Activated T-helper 1 cell treated with Interleukin-2 at 50 U/mL for 16 hours (primary cell): ENCODE data around the gene NLRC3.

Experiments used
- DNase-seq: peaks from one replicate; pipeline ENCODE4 v3.0.0-alpha.2; 2020; ENCODE audit warnings: low read depth

The NLRC3 gene

DNA sequence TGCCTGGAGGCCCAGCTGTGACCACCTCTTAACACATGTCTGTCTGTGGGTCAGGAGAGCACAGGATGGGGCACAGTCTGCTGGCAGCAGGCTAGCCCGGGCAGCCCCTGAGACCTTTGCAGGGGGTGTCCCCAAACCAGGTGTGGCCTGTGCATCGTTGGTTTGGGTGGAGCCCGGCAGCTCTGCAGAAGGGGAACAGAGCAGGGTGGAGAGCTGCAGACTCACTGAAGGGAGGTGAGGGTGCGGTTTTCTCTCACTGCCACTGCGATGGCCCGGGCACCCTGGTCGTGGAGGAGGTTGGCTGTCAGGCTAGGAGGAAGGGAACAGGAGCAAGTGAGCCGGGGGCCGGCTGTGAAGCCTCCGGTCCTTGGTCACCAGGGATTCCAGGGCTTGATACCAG lies 28.8 kb downstream of the NLRC3 start:
- DNase-seq, result no peak

DNA sequence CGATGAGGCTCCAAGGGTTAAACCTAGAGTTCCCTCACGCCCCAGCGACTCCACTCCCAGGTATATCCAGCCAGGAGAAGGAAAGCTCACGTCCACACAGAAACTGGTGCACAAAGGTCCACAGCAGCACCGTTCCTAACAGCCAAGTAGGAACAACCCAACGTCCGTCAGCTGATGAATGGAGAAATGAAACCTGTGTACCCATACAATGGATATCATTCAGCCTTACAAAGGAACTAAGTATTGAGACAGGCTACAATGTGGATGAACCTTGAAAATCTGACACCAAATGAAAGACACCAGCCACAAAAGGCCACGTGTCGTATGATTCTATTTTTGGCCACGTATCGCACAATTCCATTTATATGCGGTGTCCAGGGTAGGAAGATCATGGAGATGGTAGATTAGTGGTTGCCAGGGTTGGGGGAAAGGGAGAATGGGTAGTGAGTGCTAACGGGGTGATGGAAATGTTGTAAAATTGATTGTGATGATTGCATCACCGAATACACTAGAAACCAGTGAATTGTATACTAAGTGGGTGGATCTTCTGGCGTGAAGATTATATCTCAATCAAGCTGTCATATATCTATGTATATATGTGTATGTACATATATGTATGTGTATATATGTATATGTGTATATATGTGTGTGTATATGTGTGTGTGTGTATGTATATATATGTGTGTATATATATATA lies 30.1 kb downstream of the NLRC3 start:
- no peak for DNase-seq

DNA sequence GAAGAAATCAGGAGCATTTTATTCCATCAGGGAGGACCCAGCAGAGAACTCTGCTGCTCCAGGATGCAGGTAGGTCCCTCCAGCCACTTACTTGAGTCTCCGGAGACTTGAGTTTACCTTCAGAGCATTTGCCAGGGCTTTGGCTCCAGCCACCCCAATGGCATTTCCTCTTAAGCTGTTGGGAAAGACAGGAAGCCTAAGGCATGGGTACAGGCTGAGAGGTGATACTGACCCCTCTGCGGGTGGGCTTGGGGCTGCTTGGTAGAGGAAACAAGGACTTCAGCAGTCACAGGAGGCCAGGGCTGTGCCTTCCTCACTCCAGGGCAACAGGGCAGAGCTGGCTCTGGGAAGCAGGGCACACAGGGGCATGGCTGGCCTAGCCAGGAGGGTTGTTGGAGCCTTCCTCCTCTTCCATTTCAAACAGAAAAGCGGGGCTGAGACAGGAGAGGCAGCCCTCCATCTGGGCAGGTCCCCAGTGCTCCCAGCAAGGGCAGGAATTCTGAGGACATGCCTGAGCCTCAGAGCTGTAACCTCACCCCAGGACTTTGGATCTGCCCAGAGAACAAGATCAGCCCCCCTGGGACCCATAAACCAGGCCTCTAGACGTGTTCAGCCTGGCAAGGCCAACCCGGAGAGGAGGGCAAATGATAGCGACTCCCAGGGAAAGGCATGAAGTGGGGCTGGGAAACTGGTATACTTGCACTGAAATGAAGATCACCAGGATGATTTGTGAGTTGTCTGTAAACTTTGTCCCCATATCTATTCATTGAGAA lies 34.4 kb downstream of the NLRC3 start:
- DNase-seq, result no peak

DNA sequence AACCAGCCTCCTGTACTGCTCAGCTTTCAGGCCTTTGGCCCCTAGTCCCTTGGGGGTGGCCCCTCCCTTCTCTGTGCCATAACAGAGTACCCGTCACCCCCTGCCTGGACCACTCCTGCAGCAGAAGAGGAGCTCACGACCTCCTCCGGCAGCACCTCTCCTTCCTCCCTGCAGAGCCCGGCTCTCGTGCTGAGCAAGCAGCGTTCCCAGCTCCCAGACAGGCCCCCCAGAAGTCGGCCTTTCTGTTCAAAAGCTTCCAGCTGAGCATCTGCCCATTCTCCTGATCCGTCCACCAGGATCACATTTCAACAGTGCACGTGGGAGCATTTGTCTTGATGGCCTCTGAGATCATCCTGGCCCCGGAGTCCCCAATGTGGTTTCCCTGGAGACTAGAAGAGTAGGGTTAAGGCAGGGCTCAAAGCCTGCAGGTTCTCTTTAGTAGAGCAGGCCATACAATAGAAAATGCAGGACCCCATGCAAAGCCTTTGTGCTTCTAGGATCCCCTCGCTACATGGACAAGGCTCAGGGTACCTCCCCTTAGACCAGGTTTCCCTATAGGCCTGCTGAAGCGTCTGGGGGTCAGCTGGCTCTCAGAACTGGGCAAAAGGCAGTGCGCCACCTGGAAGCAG lies 35.6 kb downstream of the NLRC3 start:
- DNase-seq, result no peak

DNA sequence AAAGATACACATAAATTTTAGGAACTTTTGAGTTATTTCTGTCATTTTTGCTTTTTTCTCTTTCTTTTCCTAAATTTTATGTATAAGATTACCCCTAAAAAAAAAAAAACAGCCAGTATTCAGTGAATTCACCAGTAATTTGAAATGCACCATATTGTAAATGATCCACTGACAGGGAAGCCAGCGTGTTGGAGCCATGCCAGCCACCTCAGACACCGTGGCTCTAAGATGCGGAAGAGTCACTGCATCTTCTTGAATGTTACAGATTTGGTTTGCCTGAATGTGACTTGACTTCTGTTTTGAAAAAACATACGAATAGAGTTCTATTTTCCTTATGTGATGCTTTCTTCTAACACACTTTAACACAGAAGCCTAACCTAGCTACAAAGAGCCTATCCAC lies 39.0 kb downstream of the NLRC3 start:
- DNase-seq, result no peak

DNA sequence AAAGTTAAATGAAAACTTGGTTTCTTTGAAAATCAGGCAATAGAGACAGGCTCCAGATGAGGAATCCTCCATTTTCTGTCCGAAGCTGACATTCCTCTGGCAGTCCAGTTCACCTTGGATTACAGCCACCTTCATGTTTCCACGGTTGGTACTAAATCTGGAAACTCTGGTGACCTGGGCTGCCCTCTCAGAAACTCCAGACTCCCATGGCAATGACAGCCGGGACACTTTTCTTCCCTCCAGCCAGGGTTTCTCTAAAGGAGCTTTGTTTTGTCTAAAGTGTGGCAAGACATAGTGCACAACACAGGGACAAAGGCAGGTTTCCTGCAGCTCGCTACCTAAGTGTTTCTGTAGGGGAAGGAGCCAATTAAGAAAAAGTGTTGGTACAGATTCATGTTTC lies 40.4 kb downstream of the NLRC3 start:
- no peak for DNase-seq

DNA sequence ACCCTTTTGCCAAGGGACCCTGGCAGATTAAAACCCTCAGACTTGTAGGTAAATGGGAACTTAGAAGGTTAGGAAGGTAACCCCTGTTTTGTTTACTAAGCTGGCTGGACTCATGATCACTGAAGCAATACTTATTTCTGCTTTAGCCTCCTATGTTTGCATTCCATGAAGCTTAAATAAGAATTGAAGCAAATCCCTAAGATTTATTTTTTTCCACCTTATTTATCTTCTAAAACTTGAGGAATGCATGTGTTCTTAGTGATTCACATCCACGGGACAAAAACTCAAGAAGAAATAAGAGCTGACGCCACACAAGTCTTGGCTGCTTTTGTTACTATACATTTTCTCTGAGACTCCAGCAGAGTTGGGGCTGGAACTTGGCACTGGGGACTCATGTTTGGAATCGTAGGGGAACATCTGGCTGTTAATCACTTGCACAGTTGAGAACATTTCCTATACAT lies 40.9 kb downstream of the NLRC3 start:
- no peak for DNase-seq

DNA sequence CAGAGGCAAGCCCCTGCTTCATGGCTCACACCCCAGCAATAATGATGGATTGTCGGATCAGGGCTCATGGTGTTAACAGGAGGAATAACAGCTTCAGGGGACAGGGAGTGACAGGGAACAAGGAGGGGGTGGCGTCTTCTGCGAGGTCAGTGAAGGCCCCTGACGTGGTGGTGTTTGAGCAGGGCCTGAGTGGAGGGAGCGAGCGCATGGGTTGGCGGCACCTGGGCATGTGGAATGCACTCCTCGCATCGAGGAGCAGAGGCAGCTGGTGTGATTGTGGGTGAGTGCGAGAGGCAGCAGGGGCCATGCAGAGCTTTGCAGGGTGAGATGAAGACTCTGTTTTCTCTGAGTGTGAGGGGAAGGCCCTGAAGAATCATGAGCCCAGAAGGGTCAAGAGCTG lies 43.1 kb downstream of the NLRC3 start:
- no peak for DNase-seq

DNA sequence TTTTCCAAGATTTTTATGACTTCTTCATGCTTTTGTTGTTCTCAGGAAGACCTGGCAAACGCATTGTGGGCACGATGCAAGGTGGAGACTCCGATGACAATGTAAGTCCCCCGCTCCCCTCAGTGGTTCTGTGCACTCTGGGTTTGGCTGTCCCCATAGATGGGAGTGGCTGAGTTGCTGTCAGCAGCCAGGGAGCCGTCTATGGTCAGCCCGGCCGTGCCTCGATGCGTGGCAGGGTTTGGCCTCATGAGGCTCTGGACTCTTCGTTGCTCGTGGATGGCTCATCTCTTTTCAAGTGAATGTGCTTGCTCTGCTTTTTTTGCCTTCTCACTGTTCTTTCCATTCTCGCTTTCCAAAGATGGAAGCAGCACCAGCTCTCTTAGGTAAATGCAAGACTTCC lies 44.5 kb downstream of the NLRC3 start:
- no peak for DNase-seq

DNA sequence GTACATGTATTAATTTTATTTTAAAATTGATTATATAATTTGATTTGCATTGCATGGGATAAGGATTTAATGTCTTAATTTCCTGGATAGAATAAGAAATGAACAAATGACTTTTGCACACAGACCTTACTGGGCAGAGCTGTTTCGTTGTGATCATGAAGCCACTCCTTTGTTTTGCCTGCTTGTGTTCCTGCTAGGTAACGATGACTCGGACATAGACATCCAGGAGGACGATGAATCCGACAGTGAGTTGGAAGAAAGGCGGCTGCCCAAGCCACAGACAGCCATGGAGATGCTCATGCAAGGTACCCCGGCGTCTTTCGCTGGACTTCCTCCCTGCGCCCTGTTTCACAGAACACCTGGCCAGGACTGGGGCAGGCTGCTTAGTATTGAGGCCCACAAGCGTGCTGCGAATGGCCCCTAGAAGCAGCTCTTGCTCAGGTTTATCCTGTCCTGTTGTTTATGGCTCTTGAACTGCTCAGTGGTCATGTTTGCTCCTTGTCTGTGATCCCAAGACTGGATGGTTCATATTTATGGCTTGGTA lies 46.8 kb downstream of the NLRC3 start:
- no peak for DNase-seq

DNA sequence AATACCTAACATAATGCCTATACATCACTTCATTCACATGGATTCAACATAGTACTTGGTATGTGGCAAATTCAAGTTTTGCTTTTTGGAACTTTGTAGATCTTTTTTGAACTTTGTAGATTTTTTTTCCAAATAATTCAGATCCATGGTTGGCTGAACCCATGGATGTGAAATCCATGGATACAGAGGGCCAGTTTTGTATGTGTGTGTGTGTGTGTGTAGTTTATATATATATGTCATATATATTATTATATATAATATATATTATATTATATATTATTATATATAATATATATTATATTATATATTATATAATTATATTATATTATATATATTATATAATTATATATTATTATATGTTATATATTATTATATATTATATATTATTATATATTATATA lies 48.0 kb downstream of the NLRC3 start:
- no peak for DNase-seq

DNA sequence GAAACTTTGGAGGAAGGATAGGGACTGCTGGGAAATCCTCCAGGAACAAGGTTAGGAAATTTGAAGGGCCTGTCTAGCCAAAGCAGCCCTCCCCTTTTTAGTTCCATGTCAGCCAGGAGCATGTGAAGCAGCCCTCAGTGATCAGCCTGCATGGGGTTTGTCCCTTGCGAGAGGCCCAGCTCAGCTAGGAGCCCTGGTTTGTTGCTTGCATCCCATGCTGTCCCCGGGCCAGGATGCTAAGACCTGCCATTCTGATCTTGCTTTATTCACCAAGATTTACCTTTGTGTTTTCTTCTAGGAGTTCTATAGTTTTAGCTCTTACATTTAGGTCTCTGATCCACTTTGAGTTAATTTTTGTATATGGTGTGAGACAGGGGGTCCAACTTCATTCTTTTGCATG lies 48.8 kb downstream of the NLRC3 start:
- DNase-seq, result no peak

DNA sequence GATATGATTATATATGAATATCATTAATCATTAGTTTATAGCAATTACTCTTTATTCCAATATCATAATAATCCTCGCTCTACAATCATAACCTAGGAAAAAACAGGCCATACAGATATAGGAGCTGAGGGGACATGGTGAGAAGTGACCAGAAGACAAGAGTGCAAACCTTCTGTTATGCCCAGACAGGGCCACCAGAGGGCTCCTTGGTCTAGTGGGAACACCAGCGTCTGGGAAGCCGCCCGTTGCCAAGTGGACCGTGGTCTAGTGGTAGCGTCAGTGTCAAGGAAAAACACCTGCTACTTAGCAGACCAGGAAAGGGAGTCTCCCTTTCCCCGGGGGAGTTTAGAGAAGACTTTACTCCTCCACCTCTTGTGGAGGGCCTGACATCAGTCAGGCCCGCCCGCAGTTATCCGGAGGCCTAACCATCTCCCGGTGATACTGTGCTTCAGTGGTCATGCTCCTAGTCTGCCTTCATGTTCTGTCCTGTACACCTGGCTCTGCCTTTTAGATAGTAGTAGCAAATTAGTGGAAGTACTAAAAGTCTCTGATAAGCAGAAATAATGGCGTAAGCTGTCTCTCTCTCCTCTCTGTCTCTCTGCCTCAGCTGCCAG lies 49.9 kb downstream of the NLRC3 start:
- DNase-seq, result peak; percentile 25

DNA sequence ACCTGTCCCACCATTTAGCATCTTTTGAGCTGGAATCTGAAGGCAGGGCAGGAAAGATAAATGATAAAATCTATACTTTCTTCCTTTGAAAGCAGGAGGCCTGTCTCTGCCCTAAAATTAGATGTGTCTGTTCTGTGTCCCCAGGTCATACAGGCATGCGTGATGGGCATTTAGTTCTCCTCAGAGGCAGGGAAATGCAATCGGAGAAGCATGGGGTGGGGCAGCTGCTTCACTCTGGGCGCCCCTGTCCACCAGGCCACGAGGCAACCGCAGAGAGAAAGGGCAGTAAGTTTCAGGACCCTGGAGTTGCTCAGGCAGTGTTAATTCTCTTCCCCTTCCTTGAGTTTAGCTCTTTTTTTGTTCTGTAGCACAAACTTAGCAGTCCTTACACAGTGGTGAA lies 51.3 kb downstream of the NLRC3 start:
- no peak for DNase-seq

DNA sequence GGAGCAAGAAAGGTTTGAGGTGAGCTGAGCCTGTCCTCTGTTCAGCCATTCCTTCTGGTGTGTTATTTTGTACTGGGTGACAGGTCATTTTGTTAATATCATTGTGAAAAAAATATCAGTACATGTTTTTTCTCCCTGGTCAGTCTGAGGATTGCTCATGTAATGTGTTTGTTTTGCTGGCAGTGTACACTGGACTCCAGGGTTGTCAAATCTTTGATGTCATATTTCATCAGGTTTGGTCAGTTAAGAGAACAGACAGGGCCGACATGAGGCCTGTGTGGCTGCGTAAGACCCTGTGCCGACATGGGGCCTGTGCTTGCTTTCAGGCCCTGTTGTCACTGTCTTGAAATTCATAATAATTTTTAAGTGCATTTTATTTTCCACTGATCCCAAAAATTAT lies 53.9 kb downstream of the NLRC3 start:
- no peak for DNase-seq

DNA sequence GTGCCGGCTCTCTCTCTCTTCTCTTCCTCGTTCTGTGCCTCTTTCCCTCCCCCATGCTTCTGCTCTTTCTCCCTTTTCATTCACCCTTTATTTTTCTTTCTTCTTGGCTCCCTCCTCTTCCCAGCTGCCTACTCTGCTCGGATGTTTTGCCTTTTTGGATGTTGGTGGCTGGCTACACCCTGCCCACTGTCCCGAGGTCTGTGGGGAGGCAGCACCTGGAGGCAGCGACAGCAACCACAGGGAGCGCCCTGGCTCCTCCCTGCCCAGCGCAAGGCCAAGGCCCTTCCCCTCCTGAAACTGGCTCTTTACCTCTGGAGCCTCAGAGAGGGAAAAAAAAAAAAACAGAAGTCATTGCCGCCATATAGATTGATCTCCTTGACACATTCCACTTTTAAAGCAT lies 56.4 kb downstream of the NLRC3 start:
- no peak for DNase-seq

DNA sequence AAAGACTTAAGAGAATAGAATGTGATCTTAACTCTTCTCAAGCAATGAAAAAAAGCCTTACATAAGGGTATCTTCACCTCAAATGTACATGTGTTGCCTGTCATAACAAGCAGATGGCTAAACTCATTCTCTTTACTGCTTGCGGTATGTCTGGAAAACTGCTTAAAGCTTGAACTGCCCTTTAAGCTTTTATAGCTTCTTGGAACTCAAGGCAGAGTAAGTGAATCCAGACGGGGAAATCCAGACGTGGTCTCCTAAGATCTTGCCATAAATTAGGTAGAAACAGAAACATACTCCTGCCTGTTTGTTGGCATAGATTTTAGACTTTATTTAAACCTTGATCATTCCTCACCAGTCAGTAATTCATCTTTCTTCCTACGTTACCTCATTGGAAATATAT lies 56.8 kb downstream of the NLRC3 start:
- DNase-seq, result no peak

DNA sequence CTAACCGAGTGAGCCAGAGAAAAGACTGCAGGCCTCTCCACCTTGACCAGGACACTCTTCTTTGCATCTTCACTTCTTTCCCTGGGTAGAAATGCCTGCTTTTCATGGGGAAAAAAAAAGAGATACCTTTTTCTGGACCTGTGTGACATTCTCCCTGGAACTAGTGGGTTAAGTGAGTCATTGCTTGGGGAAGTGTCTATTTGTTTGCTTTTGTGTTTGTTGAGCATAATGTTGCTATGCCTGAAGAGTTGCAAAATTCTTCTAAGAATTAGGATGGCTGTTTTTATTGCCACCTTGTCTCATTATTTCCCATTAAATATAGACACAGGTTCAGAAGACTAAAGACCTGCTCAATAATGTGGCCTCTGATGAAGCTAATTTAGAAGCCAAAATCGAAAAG lies 57.6 kb downstream of the NLRC3 start:
- no peak for DNase-seq

DNA sequence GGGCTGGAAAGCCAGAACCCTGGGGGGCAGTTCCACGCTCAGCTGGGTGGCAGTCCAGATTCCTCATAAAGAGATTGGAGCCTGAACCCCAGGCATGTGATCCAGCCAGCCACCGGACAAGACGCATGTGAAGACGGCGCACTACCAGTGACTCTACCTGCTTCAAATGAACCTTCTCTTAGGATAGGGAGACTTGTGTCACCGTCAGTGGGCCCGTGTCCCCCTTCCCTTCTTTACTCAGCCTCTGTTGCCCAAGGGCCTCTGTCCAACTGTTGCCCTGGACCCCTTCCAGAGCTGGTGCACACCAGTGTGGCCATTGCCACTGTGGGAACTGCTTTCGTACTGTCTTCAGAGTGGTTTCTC lies 58.2 kb downstream of the NLRC3 start:
- no peak for DNase-seq

DNA sequence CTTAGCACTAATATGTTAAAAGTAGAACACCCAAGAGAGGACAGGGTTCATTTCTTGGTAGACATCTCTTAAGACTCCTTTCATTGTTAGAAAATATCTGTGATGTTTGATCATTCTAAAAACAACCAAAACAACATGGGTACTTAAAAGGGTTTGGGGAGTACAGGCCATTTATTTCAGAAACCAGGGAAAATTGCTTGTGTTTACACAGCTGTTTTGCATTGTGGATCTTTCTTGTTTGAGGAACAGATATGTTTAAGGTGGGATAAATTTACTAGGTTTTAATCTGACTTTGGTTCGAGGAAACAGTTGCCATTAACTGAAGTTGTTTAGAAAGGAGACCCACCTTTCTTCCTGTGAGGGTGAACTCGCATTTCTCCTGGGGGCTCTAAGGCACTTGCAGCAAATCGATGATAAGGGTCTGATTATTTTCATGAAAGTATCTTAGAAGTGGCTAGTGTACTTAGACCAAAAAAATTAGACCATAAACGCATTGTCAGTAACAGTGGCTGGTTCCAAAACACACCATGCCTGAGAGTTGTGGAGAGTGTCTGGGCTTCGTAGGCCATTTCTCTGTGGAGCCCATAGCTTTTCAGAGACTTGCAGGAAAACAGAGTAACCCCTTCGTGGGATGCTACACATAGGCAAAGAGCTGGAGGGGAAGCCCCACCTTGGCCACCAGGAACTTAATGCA lies 58.8 kb downstream of the NLRC3 start:
- no peak for DNase-seq

DNA sequence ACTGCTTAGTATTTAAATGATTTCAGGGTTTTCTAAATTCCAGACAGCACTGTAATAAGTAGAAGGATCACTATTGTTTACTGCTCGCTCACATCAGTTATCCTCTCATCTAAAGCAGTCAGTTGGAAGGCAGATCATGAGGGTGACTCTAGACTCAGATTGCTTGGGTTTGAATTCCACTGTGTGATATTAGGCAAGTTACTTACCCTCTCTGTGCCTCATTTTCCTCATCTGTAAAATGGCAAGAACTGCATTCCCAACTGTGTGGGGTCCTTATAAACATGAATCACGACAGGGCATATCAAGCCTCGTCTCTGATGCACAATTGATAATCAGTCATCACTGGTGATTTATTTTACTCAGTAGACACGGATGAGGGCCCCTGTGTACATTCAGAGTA lies 61.3 kb downstream of the NLRC3 start:
- DNase-seq, result no peak

DNA sequence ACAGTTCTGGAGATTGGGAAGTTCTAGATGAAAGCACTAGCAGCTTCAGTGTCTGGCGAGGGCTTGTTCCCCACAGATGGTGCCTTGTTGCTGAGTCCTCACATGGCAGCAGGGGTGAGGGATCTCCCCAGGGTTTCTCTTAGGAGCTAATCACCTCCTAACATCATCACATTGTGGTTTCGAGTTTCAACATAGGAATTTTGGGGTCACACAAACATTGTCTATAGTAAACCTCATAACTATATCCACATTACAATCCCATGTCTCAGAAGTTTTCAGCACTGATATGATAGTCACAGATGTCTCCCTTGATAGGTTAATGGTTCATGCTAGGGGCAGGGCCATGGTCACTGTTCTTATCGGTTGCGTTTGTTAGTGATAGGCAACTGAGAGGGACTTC lies 62.6 kb downstream of the NLRC3 start:
- no peak for DNase-seq
